Raji (cell line): ENCODE results near the gene TMEM120A.

ENCODE experiments used
- POLR2A ChIP-seq: IDR thresholded peaks from 2 replicates; pipeline ENCODE4 v1.6.1; 2011; ENCODE audit warnings: low read depth, low read length, control low read depth; ENCODE audit not compliant: insufficient read depth

Gene TMEM120A

DNA sequence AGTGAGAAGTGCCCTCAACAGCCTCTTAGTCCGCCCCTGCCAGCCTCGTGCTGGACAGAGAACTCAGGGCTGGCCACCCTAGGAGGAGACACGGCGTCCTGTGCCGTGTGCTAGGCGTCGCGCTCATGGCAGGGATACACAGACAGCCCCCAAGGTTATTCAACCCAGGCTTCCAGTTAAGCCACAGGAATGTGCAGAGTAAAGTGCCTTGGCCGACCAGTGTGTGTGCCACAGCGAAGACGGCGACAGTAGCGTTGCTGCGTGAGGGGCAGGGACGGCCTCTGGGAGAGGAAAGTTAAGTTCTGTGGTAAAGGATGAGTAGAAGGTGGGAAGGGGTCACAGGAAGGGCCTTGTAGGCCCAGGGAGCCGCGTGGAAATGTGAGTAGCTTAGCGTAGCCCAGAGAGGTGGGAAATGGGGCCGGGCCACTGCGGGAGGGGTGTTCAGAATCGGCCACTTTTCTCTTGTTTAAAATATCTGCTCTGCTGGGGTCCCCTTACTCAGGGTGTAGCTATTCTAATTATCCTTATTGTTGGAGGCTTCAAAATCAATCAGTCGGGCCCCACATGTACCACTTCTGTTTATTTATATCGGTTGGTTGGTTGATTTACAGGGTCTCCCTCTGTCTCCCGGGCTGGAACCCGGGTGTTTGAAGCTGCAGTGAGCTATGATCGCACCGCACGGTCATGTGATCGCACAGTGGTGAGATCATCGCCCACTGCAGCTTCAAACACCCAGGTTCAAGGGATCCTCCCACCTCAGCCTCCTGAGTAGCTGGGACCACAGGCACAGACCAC is 24.5 kb downstream of the TMEM120A start:
- TF ChIP-seq POLR2A = no peak

DNA sequence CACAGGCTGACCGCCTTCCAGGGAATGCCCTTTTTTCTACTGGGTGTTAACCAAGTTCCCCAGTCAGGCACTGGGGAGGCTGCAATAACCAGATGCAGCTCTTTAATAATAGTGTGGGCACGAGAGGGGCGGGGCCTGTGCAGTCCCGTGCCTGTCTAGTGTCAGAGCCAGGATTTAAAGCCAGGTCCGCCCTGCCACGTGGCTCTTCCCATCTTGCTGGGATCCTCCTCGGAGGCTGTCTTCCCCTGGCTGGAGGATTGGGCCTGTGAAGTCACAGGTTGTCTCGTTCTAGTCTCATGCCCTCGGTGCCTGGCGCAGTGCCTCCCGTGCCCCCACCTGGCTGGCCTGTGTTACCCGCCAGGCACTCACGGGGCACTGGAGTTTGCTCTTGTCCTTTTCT is 25.2 kb downstream of the TMEM120A start:
- no peak for TF ChIP-seq POLR2A

DNA sequence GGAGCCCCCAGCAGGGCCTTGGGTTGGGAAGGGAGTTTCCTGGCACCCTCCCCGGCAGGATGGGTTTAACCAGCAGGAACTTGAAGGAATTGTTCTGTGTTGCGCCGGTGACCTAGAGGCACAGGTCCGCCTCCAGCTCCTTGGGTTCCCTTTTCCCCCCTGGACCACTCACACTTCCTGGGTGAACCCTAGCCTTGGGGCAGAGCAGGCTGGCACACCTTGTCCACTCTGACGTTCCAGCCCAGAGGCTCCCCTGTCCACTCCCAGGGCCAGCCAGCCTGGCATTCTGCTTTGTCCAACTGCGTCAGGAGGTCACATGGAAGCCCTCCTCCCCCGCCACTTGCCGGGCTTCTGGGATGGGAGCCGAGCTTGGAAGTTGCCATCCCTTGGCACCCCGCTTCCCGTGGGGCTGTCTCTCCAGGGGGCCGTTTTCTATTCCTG is 25.8 kb downstream of the TMEM120A start:
- no peak for TF ChIP-seq POLR2A

DNA sequence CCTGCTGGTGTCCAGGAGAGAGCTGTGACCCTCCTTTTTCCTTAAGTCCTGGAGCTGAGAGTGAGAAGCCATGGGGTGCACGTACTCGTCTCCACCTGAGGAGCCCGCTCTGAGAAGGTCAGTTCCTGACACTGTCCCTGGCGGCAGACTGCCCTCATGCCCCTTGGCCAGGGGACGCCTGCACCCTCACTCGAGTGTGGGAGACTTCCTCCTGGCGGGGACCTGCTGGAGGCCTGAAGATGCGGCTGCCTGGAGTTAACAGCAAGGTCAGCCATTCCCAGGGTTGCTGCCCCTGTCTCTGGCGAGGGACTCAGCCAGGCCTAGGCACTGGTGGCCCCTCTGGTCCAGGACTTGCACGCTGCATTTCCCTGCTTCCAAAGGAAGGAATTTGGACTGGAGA is 26.4 kb downstream of the TMEM120A start:
- TF ChIP-seq POLR2A = no peak

GRCh38 chr7:75967487-75967997 is 26.9 kb downstream of the TMEM120A start:
- no peak for TF ChIP-seq POLR2A

DNA sequence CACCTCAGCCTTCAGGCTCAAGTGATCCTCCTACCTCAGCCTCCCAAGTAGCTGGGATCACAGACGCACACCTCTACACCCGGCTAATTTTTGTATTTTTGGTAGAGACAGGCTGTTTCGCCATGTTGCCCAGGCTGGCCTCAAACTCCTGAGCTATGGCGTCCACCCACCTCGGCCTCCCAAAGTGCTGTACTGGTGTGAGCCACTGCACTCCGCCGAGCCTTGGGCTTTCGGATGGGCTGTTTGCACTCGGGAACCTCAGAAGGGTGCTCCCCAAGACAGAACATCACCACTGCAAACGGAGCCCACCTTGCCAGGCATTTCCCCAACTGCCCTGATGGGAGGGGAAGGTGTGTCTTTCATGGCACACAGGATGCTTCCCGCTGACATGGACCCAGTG is 27.3 kb downstream of the TMEM120A start:
- no peak for TF ChIP-seq POLR2A

GRCh38 chr7:75966190-75966961 is 28.0 kb downstream of the TMEM120A start:
- no peak for TF ChIP-seq POLR2A

DNA sequence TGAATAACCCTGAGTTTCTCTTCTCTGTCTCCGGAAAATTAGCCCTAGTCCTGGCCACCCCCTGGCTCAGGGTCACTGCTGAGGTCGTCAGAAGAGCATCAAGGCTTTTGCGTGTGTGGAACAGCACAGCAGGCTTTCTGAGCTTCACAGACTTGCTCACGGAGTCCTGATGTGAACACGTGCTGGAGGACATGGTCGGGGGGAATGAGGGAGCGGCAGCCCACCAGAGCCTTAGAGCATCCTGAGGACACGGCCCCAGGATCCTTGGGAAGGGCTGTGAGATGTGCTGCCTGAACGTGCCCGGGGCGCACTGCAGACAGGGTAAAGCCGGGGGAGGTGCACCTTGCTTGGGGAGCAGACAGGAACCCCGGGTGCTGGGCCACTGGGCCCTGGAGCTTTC is 28.8 kb downstream of the TMEM120A start:
- no peak for TF ChIP-seq POLR2A

- TF ChIP-seq POLR2A = no peak
Measured at GRCh38 chr7:75963381-75963995, 30.9 kb downstream of the TMEM120A start.

- TF ChIP-seq POLR2A = no peak
Measured at GRCh38 chr7:75962607-75963380, 31.6 kb downstream of the TMEM120A start.

- no peak for TF ChIP-seq POLR2A
Measured at GRCh38 chr7:75961218-75961617, 33.2 kb downstream of the TMEM120A start.

GRCh38 chr7:75960372-75960771 is 34.0 kb downstream of the TMEM120A start:
- TF ChIP-seq POLR2A = no peak

- TF ChIP-seq POLR2A = no peak
Measured at GRCh38 chr7:75958802-75959543, 35.4 kb downstream of the TMEM120A start.
